TTC549 (cell line): ENCODE measurements around the gene FAM111B.
"Not testable (repeated sequence)": the region's sequence is repeated elsewhere in the genome, so short reads cannot be mapped to it uniquely, and the experiment has no call there.

Experiments used
- FAIRE-seq: peaks from 2 replicates; lab custom pipeline; 2012; peaks lifted over from hg19 to GRCh38; lab: Jason Lieb, UNC

The FAM111B gene, protein sequence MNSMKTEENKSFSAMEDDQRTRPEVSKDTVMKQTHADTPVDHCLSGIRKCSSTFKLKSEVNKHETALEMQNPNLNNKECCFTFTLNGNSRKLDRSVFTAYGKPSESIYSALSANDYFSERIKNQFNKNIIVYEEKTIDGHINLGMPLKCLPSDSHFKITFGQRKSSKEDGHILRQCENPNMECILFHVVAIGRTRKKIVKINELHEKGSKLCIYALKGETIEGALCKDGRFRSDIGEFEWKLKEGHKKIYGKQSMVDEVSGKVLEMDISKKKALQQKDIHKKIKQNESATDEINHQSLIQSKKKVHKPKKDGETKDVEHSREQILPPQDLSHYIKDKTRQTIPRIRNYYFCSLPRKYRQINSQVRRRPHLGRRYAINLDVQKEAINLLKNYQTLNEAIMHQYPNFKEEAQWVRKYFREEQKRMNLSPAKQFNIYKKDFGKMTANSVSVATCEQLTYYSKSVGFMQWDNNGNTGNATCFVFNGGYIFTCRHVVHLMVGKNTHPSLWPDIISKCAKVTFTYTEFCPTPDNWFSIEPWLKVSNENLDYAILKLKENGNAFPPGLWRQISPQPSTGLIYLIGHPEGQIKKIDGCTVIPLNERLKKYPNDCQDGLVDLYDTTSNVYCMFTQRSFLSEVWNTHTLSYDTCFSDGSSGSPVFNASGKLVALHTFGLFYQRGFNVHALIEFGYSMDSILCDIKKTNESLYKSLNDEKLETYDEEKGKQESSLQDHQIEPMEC

DNA sequence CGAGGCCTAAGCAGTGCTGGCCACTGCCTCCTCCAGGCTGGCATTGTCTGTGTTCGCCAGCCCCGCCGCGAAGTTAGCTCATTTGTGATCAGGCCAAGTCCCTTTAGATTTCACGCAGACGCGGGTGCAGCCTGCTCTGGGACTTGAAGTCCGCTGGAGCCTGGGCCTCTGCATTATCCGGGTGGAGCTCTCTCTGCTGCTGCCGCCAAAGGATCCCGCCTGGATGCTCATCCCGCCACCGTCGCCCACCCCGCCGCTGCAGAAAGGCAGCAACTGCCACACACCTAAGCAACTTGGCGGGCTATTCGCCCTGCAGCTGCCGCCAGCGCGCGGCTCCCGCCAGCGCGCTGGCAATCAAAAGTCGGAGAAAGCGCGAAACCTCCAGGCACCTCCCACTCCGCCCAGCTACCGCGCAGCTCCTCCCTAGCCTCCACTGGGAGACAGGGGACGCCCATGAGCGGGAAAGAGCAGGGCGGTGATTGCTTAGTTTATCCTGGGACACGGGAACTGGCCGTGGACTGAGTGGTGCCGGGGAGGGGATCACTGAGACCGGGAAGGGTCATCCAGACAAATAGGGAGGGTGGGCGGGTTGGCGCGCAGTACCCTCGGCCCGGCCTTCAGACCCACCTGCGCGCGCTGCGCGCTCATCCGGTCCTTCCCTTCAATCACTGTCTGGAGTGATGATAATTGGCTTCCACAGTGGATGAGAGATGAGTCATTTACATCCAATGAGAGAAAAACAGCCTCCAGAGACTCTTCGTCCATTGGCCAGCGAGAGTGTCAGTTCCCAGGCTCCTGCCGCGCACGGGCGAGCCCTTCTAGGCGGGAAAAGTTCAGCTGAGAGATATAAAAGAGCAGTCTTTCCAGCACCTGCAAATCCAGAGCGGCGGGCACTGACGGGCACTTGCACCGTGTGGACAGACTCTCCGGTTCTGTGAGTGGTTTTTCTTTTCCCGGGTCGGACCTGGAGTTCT lies at the start of gene FAM111B:
TSS of gene FAM111B (plus strand) at position 875 of the 974 bp plus-strand sequence. CDS start 2,389 bp downstream, outside the sequence.
- FAIRE-seq: no peak

DNA sequence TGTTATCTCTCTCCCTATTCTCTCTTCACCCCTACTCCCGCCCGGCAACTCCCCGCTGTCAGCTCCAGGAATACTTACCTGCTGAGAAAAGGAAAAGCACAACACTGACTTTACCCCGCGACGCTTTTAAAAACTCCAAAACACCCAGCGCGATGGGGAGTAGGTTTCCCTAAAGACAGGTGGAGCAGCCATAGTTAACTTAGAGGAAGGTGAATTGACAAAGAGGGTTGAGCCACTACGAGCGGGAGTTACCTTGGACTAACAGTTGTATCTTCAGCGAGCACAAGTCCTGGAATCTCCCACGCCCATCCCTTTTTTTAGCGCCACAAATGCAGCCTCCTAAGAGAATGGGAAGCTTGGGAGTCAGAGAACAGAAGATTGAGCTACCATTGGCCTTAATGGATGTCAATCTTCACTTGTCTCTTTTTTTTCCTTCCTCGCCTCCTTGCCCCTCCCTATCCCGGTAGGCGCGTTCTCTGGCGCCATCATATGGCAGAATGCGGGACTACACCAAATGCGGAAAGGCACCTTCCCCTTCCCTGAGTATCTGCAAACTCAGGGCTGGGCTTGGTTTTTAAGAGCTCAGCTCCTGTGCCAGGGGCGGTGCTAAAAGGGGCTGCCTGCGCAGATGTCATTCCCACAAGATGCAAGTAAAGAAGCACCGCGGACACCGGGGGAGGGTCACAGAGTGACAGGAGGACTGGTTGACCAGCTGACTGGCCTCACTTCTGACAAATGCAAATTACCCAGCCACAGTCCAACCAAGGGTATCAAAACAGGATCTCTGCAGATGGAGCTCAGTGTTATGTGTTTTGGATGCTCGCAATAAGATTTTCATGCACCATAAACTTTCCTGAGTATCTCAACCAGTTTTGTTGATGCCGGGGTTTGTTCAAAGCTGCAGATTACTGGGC lies 48.7 kb upstream of the FAM111B start:
- FAIRE-seq: not testable (repeated sequence)

DNA sequence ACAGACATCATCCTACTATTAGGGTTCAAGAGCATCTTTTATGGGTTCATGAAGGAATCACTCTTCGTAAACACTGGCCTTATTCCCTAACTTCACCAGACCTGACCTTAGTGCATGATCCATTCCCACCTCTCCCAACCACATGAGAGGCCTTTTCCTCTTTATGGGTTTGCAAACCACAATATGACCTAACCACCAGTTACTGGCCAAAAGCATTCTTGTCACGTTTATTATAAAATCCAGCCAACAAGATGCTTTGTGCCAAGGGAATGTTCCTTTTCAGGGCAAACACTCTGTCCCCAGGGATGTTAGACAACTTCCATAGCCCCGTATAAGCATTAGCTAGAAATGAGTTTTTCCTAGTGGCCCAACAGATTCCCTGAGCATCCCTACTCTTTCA lies 46.9 kb upstream of the FAM111B start:
- FAIRE-seq: not testable (repeated sequence)

DNA sequence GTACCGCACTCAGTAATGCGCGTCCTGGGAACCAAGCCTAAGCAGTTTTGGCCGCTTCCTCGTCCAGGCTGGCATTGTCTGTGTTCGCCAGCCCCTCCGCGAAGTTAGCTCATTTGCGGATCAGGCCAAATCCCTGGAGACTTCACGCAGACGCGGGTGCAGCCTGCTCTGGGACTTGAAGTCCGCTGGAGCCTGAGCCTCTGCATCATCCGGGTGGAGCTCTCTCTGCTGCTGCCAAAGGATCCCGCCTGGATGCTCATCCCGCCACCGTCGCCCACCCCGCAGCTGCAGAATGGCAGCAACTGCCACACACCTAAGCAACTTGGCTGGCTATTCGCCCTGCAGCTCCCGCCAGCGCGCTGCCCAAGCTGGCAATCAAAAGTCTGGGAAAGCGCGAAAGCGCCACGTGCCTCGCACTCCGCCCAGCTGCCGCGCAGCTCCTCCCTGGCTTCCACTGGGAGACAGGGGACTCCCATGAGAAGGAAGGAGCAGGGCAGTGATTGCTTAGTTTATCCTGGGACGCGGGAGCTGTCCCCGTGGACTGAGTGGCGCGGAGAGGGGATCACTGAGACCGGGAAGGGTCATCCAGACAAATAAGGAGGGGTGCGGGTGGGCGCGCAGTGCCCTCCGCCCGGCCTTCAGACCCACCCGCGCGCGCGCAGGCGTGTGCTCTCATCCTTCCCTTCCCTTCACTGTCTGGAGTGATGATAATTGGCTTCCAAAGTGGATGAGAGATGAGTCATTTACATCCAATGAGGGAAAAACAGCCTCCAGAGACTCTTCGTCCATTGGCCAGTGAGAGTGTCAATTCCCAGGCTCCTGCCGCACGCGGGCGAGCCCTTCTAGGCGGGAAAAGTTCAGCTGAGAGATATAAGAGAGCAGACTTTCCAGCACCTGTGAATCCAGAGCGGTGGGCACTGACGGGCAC lies 44.2 kb upstream of the FAM111B start:
- FAIRE-seq: no peak

DNA sequence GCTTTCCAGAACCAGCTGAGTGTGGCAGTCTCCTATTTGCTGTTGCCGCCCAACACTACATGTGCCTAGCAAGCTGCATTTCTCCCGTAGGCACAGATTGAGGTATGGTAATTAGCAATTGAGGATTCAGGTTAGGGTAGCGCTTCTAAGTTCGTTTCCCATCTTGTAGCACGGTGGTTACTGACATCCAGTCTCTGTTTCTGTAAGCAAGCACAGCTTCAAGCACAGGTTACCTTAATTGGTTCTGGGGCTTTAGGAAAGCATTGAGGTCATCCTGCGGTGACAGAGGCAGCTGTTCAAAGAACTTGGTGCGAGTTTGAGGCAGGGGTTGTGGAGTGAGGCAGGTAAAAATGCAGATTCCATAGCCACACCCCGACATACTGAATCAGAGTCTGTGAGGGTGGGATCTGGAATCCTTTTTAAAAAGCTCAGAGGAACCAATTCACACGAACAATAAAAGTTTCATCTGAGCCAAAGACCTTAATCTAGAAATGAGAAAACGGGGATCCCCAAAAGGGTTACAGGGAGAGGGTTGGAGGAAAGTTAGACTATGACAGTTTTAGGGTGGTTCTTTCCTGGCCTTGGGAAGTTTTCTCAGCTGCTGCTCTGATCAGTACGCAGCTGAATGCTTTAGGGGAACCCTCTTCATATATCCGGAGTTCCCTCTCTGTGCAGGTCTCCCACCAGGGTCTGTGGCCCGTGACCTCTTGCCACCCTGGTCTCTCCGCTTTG lies 42.9 kb upstream of the FAM111B start:
- FAIRE-seq: not testable (repeated sequence)

DNA sequence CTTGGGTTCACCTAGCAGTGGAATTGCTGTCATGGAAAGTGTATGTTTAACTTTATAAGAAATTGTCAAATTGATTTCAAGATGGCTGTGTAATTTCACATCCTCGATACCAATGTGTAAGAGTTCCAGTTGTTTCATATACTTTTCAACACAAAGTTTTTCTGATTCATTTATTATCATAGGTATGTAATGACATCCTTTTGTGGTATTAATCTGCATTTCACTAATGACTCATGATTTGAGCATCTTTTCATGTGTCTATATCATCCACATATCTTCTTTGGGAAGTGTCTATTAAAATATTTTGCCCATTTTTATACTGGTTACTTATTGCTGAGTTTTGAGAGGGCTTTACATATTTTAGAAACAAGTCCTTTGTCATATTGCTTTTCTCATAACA lies 38.0 kb upstream of the FAM111B start:
- no peak for FAIRE-seq

DNA sequence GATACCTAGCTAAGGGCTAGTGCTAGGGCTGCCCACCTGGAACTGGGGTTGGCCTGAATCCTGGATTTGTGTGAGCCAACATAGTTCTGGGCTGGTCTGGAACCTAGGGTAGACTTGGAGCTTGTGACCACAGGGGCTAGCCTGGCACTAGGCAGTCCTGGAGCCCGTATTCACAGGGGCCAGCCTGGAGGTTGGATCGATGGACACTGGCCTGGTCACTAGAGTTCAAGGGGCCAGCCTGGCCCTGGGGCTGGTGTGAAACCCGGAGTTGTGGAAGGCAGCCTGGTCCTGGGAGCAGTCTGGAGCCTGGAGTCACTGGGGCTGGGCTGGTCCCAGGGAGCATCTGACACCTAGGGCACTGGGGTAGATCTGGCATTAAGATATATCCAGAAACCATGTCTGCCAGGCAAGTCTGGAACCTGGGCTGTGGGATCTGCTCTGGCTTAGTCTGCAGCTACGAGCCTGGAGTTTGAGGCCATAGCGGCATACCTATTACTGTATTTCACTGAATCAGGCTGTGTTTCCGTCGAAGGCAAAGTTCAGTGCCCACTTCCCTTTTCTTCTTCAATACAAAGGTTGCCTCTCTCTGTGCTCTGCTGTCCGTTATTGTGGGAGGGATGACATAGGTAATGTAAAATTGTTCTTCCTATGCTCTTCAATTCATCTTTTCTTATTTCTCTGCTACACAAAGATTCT lies 30.0 kb upstream of the FAM111B start:
- FAIRE-seq: no peak

DNA sequence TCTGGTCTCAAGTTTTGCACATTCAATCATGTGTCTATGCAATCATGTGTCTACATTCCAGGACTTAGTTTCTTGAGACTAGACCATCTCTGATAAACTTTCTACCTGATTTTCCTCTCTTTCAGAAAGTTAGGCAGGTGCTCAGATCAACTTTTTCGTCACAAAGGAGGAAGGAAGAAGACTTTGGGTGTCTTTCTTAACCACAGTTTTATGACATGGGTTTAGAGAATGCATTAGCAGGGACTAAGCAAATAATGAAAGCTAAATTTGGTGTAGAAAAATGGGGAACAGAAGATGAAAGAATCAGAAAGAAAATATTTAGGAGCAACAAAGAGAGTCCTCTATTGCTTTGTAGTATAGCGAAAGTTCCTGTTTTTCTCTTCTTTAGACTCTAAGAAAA lies 28.6 kb upstream of the FAM111B start:
- FAIRE-seq: no peak

DNA sequence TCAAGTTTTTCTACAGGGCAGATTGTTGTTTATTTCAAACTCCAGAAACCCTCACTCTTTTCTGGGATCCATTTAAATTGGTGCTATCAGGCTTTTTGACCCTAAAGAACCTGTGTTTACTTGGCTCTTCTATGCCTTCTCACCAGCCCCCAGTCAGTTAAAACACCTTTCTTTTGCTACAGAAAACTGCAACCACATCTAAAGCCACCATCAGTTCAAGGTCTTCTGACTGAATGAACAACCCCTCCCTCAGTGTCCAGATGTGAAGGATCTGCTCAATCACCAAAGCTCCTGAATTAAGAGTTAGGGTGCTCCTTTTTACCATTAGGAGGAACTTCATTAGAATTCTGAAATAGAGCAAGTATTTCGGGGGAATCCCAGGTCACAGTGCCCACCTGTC lies 28.0 kb upstream of the FAM111B start:
- FAIRE-seq: no peak

DNA sequence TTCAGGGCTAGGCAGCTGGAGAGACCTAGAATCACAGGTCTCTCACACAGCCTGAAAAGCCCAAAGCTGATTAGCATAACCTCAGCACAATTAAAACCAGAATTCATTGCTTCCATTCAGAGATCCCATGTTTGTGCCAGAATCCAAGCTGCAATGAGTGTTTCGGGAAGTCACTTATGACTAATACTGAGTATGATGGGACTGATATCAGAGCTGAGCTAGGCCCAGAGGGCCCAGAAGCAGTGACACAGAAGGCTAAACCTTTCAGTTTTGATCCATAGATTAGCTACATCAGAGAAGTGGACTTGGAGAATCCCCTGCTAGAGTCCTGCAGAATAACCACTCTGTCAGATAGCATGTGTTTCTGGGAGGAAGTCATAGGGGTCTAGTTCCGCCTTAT lies 26.6 kb upstream of the FAM111B start:
- not testable (repeated sequence) for FAIRE-seq

DNA sequence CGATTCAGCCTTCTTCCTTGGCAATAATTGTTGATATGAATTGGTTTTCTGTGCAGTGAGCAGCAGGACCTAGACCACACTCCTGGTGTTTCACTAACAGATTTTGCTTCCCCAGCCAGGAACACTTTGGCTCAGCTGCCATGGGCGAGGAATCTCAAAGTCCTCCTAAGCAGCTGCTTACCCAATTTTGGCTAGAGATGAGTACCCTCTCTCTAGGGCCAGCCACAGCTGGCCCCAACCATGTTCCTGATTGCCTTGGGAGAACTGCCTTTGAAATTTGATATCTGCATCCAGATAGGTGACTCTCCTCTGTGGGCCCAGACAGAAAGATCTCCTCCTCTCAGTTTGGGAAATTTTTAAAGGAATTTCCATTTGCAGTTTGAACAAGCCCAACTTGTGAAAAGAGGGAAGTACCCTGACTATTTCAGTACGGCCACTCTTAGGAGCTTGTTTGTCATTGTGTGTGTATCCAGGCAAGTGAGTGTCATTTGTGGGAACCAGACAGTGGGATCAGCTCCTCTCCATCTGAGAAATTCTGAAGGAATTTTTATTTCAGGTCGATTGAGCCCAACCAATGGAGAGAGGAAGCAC lies 25.5 kb upstream of the FAM111B start:
- FAIRE-seq: not testable (repeated sequence)

DNA sequence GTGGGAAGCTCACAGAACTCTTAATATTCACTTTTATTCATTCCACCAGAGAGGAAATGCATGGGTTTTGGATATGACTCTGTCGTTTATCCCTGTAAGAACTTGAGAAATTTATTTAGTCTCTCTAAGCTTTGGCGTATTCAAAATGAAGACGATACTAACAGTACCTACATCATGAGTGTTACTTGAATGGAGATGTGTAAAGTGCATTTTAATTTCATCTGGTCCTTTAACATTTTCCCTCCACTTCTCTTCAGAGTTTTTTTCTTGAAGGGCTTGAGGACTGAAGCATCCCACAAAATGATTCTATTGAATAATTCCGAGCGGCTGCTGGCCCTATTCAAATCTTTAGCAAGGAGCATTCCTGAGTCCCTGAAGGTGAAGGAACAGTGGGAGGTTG lies 21.0 kb upstream of the FAM111B start, which contains the start of gene GLYATL1B:
TSS of gene GLYATL1B (plus strand) at position 301 of the 400 bp plus-strand sequence. CDS start at position 301, 0 bp downstream.
- FAIRE-seq: not testable (repeated sequence)

DNA sequence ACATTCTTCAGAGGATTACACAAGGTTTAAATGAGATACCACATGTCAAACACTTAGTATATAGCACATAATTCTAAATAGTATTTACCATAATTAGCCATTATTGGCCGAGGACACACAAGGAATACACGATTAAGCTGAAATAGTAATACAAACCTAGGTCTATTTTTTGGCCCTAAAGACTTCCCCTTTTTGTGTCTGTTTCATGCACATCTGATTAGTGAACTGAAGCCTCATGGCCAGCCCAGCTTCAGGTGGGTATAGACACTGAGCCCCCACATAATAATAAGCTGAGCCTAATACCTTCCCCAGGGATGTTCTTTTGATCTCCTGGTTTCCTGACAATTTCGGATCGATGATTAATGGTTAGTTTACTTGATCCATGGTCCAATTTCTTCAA lies 18.9 kb upstream of the FAM111B start:
- FAIRE-seq: no peak

DNA sequence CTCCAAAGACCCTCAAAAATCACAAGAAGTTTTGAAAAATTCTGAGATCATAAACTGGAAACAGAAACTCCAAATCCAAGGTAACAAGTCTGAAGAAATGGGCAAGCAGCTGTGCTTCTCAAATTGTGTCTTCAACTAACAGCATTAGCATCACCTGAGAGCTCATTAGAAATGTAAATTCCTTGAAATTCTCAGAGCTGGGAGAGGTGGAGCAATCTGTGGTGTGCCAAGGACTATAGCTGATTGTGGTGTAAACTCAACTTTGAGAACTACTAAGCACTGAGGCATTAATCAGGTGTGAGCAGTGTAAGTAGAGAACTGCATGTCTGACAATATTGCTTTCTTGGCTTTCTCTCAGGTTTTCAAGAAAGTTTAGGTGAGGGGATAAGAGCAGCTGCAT lies 13.5 kb upstream of the FAM111B start:
- FAIRE-seq: not testable (repeated sequence)

DNA sequence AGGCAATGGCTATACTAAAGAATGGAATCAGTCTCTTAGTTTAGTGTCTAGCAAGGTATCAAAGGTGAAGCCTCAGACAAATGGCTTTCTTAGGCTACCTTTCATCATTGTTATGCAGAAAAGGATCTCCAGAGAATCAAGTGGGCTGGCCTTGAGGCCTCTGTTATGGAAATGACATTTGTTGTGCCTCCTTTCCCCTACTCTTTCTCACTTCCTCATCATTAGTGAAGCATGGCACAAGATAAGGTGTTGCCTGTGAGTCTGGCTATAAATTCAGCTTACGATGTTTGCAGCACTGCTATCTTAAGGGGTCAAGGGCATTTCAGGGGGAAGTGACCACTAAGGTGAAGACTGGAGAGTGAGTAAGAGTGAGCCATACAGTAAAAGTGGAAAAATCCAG lies 11.8 kb upstream of the FAM111B start:
- FAIRE-seq: not testable (repeated sequence)

DNA sequence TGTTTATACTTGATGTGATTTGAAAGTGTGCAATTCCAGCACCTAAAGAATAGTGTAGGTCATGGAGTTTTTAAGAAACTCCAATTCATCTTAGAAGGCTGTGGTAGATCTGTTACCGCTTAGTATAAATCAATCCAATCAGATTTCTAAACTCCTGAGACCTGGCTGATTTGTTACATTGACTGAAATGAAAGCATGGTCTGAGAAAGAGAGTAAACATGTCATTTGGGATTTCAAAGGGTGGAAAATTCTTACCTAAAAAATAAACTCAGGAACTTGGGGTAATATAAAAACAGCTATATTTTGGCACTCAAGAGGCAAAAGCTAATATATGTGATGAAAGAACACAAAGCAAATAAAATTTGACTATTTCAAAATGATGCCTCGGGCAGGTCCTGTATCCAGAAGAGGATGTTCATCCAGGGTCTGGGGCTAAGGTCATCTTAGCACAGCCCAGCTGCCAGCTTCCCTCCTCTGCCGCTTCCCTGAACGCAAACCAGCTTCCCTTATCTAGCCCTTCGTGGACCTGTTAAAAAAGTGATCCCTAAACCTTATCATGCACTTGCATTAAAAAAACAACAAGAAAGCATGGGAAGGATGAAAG lies 11.0 kb upstream of the FAM111B start:
- FAIRE-seq: not testable (repeated sequence)

DNA sequence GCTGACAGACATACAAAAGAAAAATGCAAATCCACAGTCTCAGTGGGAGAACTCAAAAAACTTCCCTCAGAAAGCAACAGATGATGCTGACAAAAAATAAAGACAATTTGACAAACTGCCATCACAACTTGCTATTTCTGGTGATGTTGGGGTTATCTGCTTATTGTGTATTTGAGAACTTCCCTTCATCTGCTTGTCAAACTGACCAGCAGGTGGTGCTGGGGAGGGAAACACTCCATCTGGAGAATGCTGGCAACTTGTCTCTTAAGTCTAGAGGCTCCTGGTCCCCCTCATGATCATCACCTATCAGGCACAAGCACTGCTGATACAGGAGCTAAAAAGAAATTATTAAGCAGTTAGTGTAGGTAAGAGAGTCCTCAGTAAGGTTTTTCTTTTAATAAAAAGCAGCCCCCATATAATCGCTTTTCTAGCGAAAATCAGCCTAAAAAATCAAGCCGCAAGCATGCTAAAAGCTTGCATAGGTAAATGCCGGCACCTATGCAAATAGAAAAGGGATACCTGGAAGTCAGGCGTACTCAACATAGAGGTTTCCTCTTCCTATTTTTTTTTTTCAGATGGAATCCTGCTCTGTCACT lies 9.8 kb upstream of the FAM111B start:
- no peak for FAIRE-seq
